ENCODE results near the gene PDK3.

Gene PDK3

DNA sequence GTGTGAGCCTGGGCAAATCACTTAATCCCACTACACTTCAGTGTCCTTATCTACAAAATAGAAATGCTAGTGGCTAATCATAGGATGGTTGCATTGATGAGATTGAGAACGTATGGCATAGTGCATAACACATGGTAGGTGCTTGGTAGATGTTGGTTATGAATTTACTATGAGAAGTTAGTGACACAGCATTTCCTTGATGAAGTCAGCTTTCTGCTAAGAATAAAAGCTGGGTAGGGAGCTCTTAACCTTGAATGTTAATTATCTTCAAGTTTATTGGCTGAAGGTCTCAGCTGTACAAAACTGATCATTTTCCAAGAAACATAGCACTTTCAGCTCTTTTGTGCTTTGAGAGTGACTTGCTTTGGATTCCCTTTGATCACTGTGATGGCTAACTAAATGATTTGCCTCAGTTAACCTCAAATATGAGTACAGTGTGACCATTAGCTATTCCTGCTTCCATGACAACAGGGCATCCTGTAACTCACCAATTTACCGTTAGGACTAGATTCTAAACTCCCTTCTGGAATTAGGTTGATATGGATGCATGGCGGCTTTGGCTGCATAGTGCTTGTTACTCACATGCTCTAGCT, 17.8 kb downstream of the PDK3 start:
- DNase-seq (ENCODE audit: low read depth) = no peak

DNA sequence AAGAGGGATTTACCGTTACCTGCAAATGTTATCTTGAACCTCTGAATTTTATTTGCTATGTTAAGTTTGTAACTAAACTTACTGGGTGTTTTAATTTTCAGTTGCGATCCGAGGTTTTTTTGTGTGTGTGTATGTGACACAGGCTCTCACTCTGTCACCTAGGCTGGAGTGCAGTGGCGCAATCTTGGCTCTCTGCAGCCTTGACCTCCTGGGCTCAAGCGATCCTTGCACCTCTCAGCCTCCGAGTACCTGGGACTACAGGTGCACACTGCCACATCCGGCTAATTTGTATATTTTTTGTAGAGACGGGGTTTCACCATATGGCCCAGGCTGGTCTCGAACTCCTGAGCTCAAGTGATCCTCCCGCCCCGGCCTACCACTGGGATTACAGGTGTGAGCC, 18.5 kb downstream of the PDK3 start:
- DNase-seq (ENCODE audit: low read depth) = no peak

DNA sequence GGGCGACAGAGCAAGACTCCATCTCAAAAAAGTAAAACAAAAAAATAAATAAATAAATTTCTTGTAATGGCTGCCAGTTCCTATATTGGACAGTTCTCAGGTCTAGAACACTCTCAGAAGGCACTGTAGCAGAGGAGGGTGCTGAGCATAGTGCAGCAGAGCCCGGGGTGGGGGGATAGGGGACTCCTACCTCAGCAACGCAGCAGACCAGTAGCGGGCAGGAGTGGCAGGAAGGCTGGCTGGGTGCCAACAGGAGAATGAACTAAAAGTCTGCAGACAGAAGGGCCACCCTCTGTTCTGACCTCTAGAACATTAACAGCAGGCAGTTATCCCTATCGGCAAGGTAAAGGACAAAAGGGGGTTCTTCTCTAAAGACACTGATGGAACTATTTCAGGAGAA, 20.2 kb downstream of the PDK3 start:
- DNase-seq (ENCODE audit: low read depth) = no peak

DNA sequence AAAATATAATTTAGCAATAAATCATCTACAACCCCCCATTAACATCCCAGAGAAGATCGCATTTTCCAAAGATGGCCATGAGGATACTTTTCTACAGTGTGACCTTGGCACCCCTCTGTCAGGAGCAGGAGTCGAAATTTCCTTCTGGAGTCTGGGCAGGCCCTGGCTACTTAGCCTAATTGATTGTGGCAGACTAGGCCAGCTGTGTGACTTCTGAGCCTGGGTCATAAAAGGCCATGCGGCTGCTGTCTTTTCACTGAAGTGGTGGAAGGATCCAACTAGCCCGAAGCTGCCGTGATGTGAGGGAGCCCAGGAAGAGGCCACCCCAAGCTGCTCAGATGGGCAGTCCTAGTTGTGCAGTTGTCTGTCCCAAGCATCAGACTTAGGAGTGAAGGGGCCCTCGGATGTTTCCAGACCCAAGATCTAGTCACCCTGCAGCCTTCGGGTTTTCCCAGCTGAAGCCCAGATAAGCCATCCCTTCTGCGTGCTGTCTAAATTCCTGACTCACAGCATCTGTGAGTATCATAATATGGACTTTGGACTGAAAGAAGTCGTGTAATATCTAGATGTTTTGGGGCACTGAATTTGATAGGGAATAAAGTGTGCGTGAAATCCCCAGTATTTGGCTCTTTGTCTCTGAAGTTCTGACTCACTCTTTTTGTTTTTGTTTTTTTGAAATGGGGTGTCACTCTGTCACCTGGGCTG, 21.0 kb downstream of the PDK3 start:
- DNase-seq (ENCODE audit: low read depth) = no peak

DNA sequence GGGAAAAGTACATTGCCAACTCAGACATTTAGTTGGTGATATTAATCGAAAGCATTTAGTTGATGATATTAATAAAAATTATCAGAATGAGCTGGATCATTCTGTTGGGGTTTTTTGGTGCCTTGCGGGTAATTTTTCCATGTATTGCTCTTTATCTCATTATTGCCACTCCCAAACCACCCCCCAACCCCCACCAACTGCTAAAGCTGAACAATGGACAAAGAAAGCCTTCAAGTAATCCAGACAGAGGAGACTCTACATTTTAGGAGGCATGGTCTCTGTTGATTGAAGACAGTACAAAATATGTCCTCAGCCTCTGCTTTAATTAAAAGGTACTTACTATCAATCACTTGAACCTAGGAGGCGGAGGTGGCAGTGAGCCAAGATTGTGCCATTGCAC, 22.5 kb downstream of the PDK3 start:
- no peak for DNase-seq (ENCODE audit: low read depth)

DNA sequence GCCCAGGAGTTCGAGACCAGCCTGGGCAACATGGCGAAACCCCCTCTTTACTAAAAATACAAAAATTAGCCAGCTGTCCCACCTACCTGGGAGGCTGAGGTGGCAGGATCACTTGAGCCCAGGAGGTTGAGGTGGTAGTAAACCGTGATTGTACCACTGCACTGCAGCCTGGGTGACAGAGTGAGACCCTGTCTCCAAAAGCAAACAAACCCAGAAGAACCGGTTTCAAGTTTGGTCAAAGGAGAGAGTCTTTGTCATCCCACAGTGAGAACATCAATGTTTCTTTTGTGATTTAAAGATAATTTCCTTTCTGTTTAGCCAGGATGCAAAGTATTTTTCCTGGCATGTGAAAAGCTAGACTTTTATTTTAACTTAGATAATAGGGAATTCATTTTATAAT, 26.7 kb downstream of the PDK3 start:
- no peak for DNase-seq (ENCODE audit: low read depth)

DNA sequence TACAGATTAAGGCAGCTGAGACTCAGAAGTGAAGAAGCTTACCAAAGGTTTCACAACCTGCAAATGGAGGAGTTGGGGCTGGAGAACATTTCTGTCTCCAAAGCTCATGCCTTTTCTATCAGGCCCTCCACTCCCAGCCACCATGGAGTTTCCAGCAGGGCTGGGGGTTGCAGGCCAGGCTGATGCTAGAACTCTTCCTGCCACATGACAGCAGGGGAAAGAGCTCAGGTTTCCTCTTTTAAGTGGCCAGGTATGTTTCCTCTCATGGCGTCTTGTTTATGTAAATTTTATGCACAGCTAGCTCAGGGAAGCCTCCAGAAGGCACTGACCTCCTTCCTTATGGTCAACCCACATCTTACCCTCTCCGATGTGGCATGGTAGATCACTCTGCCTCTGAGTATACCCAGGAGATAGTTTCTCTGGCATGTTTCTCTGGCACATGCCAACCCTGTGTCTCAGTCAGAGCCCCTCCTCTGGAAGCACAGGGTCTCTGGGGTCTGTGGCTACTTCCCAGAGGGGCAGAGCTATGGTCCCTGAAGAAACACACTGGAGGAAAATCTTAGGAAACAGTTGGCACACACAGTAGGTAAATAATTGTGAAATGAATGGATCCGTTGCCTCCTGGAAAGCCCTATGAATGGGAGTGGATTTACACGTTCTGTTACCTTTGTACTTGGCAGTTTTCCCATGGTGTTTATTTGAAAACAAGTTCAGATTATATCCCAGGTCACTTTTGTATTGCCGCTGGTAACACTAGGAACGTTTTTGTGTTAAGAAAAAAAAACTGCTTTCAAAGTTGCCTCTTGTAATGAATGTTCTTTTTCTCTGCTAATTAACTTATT, 28.9 kb downstream of the PDK3 start:
- no peak for DNase-seq (ENCODE audit: low read depth)

DNA sequence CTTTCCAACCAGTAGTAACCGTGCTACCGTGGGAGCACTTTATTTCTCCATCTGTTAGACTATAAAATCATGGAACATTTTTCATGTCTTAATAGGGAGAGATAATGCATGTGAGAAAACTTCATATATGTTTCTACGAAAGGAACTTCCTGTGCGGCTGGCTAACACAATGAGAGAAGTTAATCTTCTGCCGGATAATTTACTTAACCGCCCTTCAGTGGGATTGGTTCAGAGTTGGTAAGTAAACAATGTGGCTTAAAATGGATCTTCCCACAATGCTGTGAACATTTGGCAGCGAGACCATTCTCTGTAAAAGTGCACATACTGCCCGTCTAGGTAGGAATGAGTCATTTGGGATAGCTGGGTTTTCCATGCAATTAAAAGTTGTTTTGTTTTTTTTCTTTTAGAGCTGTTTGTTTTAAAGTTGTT, 29.6 kb downstream of the PDK3 start:
- DNase-seq (ENCODE audit: low read depth) = no peak

DNA sequence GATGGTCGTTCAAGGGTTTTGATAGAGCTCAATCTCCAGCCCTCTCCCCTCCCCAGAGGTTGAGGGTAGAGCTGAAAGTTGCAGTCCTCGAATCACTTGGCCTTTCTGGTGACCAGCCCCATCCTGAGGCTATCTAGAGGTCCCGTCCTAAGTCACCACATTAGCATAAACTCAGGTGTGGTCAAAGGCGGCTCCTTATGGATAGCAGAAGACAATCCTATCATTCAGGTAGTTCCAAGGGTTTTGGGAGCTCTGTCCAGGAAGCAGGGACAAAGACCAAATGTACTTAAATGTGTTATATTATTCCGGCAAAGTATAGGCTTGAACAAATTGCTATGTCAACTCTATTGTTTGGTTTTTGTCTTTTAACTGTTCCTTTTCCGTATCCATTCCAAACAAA, 30.6 kb downstream of the PDK3 start:
- no peak for DNase-seq (ENCODE audit: low read depth)

DNA sequence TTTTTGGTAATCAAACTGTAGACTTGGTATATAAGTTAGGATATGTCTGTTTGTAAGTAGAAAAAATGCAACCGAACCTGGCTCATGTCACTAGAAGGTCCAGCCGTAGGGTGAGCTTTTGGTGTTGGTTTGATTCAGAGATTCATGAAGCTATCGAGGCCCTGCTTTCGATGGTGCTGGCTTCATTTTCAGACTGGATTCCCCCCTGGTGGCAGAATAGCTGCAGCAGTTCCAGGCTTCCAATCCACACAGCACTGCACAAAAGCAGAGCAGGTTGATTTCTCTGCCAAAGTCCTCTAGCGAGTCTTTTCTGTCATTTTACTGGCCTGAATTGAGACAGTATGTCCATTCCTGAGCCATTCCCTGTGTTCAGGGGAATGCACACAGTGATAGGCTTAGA, 33.1 kb downstream of the PDK3 start:
- DNase-seq (ENCODE audit: low read depth) = no peak

DNA sequence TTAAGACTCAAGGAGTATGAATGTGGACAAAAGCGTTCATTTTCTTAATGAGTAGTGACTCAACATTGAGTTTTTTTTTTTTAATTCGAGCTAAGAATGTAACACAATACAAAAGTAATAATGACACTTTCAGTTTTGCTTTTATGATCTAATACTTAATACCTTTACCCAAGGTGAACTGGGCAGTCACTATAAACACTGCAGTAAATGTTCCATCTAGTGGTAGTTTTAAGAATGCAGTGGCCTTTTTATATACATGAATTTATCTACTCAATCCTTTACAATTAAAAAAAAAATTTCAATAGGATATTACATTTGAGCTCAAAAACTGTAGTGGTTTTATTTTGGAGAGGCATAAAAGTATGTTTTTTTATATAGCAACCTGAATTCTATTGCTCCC, 33.9 kb downstream of the PDK3 start:
- DNase-seq (ENCODE audit: low read depth) = no peak

DNA sequence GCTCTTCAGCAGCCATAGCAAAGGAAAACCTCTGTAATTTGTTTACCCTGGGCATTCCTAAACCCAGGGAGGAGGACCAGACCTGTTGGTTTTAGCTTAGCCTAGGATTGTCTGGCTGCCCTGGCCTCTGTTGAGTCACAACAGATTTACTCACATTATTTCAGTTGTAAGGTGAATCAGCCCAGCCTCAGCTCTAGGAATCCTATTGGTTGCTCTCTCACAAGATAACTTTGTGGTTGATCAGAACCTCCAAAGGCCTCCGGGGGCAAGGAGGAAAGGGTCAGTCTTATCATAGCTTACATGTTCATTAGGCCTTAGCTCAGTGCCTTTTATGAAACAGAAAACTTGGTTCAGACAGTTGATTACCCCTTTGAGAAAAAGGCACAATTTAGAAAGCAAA, 41.0 kb downstream of the PDK3 start:
- no peak for DNase-seq (ENCODE audit: low read depth)

DNA sequence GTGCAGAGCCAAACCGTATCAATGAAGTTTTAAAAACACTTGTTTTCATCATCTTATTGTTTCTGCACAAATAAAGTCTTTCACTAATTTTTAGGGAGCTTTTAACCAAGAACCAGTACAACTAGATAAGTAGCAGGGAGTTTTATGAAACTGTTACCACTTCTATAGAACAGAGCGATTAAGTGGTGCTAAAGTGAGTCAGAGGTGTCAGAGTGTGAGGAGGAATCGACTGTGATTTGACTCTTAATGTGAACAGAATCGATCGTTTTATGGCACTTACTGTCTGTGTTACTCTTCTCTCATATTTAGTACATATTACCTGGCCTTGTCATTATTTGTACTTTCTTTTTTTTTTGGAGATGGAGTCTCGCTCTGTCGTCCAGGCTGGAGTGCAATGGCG, 43.3 kb downstream of the PDK3 start:
- no peak for DNase-seq (ENCODE audit: low read depth)

DNA sequence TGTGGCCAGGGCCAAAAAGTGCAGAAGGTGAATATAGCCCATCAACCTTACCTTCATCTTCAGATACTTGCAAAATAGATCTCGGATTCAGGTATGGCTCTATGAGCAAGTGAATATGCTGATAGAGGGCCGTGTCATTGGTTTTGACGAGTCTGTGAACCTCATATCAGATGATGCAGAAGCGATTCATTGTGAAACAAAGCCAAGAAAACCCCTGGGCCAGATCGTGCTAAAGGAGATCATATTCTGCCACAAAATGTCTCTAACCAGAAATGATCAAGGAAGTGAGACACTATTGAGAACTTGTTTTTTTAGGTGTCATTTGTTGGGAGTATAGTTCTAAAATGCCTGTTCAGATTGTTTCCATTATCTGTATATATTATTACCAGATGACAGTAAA, 48.3 kb downstream of the PDK3 start:
- DNase-seq (ENCODE audit: low read depth) = no peak

DNA sequence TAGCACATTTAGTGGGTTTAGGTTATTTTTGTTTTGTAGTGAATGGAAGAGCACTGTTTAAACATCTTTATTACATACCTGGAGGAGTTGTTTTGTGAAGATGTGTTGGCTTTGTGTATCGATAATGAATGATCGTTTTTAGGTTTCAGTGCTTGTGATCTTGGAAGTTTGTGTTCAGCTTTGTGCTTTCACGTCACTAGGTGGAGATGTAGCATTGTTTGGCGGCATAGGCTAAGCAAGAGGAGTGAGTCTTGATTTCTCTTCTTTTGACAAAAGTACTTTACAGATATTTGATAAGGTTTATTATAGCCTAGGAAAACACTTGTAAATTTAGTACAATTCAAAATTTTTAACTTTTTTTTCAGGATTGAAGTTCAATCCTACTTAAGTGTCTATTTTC, 50.4 kb downstream of the PDK3 start:
- no peak for DNase-seq (ENCODE audit: low read depth)

DNA sequence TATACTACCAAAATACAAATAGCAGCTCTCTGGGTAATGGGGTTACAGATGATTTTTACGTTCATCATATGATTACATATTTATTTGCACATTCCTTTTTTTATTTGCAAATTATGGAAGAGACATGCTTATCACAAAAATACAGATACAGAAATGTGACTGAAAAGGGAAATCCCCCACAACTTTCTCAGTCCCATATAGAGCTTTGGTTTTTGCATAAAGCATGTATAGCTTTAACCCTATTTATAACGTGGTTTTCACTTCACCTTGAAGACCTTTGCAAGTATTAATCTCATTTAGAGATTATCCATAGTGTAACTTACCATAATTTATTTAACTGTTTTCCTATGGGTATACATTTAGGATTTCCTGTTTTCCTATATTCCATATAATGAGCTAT, 55.4 kb downstream of the PDK3 start:
- DNase-seq (ENCODE audit: low read depth) = no peak

DNA sequence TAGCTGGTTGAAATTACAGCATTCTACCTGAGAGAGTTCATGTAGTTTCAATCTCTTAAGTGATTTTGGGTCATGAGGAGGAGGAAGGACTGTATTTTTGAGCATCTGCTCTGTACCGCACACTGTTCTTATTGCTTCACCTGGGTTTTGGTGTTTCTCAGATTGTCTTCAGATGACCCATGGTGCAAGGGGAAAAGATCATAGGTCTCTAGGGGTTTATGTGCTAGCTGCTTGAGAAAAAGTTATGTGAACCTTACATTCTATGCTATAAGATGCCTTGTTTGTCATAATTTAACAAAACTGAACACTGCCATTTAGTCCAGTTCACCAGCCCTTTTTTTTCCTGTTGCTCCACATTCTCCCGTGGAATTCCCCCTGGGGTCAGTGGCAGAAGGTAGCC, 60.4 kb downstream of the PDK3 start:
- DNase-seq (ENCODE audit: low read depth) = no peak

DNA sequence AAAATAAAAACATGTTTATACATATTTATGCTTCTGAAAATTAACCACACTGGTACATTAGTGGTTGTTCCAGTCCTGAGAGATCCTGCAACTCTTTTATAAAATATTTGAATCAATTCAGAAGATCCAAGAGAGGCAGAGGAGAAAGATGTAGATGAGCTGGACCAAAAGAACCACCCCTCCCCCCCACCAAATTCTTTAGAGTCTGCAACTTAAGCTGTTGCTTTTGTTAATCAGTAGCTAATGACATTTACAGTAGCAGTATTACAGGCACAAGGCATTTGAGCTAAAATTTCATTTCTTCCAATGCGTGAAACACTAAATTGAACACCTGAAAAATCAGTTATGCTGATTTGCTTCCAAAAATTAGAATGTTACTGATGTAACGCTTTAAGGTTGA, 61.5 kb downstream of the PDK3 start:
- DNase-seq (ENCODE audit: low read depth) = no peak

DNA sequence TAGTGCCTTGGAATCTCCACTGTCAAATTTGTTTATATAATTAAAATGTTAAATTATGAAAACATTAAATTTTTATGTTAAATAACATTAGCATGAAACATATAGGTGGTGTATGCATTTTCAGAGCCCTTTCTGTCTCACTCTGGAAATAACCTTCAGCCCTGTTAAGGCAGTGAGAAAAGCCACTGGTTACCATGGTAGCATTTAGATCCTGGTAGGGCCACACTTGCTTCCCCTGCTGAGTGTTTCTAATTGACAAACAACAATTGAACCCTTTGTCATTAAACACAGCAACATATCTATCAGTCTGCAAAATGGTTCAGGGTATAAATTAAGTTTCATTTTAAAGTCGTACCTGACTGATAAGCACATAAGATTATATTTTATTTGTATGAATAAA, 63.5 kb downstream of the PDK3 start:
- no peak for DNase-seq (ENCODE audit: low read depth)

DNA sequence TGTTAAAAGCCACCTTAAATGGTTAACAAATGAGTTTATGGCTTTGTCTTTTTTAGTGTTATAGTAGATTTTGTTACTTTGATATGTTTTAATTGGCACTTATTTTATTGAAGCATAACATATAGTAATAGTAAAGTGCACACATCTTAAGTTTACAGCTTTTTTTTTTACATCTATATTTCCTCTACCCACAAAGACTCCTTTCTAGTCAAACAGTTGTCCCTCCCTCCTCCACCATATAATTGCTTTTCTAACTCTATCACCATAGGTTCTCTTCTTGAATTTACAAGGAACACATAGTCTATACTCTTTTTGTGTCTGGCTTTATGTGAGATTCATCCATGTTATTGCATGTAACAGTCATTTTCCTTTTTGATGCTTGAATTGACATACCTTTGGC, 71.5 kb downstream of the PDK3 start:
- no peak for DNase-seq (ENCODE audit: low read depth)

DNA sequence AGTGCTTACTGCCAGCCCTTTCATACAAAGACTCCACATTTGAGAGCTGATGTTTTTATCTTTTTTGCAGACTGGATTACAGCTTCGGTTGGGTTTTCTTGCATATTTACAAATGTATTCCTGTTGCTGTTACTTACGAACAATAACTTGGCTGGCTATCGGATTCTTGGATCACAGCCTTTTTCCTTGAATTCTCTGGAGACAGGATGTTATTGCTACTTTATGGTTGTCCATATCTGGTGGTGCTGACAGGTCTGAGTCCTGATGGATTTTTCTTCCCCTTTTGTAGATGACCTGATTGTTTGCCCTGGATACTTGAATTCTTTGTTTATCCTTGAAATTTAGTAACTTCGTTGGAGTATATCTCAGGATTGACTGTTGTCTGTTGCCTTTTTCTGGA, 77.7 kb downstream of the PDK3 start:
- DNase-seq (ENCODE audit: low read depth) = no peak

DNA sequence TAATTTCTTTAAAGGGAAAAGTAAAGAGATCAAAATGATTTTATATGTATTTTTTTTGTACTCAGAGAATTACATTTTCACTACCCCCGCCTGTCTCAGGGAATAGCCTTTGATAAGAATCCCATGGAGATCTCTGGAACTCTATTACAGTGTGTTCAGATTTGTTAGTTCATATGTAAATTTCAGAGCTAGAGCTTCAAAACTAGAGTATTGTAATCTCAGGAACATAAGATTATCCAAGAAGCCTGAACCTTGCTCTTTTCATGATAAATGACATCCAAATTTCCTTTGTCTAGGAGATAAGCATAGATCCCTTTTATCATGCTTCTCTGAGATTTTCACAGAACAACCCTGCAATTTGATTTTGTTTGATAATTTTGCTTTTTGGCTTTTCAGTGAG, 82.9 kb downstream of the PDK3 start:
- DNase-seq (ENCODE audit: low read depth) = no peak

DNA sequence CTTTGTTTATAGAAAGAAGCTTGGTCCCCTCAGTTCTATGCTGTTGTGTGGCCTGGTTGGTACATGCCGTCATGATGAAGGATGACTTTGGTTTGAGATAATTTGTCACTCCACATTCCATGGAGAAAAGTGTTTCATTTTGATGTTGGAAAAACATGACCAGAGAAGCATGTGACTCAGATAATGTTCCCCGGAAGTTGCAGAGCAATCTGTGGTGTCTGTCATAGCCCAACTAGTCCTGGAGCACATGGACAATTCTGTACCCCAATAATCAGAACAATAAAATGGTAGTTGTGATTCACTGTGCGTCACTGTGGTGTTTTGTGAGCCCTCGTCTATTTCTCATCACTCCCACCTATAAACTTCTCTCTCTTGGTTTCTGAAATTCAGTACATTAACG, 85.1 kb downstream of the PDK3 start:
- DNase-seq (ENCODE audit: low read depth) = no peak

DNA sequence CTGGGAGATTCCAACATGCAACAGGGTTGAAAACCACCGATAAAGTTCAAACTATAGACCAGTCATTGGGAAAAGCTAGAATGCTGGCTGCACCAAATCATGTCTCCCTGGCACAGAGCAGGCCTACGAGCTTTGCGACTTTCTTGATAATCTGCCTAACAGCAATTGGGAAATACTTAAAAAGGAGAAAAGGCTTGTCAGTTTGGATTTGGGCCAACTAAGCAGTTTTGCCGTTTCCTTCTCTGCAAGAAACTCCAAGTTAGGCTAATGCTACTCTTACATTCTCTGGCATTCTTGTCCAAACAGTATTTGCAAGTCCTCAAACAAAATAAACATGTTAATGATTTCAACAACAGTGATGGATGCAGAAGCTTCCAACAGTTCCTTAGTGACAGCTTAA, 87.9 kb downstream of the PDK3 start:
- no peak for DNase-seq (ENCODE audit: low read depth)
